Cardiac muscle cell (in vitro differentiated cells and primary cell): Measurements from ENCODE around the gene AFM. TPM values are rescaled to one million over a fixed set of nuclear protein-coding genes. Genes with fewer than 3 reads are reported as not detected.

Experiments used
- DNase-seq, 2 donors: peaks; one replicate each; pipeline versions ENCODE4 v3.0.0 to v3.0.0-alpha.2; 2010 to 2017; ENCODE audit warnings: low read depth in 1 of 2, low spot score in 1 of 2
- H3K27ac ChIP-seq: fragments of 200-600 bp; sonication (generic); 2 replicates; pipeline ENCODE4 v1.5.1; 2016
- H3K27me3 ChIP-seq: fragments of 200-600 bp; sonication (generic); 2 replicates; pipeline ENCODE4 v1.6.0; 2016; ENCODE audit warnings: control low read depth
- H3K36me3 ChIP-seq: fragments of 200-600 bp; sonication (generic); 2 replicates; pipeline ENCODE4 v1.5.1; 2016; ENCODE audit warnings: control low read depth
- H3K4me1 ChIP-seq: fragments of 200-600 bp; sonication (generic); 2 replicates; pipeline ENCODE4 v1.8.1; 2017; ENCODE audit warnings: low read depth, mild to moderate bottlenecking, mixed run types
- H3K4me3 ChIP-seq: fragments of 200-600 bp; sonication (generic); 2 replicates; pipeline ENCODE4 v1.5.1; 2016; ENCODE audit warnings: mild to moderate bottlenecking
- H3K9me3 ChIP-seq: fragments of 200-600 bp; sonication (generic); 2 replicates; pipeline ENCODE4 v1.5.1; 2017; ENCODE audit warnings: low read depth, mild to moderate bottlenecking, control low read depth
- CTCF ChIP-seq: IDR thresholded peaks from 2 replicates; pipeline ENCODE4 v1.5.1; 2012; ENCODE audit warnings: low read depth, mild to moderate bottlenecking, low read length
- polyA plus RNA-seq: library from polyadenylated mRNA; unstranded; fragments of >200 nt; fragmentation: Nextera tagmentation; extraction: Ambion mirVana; gene quantifications from 2 replicates; pipeline ENCODE4 v1.2.1, GENCODE V29; 2016
- total RNA-seq: library from RNA; depleted of rRNA; stranded (reverse); fragments of >200 nt; gene quantifications from 2 replicates; pipeline ENCODE4 v1.2.3, GENCODE V29; 2016

Gene AFM
- total and polyA plus RNA-seq, 2 experiments from 2014 or later: 0.06 TPM; not detected in 1

GRCh38 chr4:73487233-73487632, 5.7 kb downstream of the AFM start:
- DNase-seq: no peak
- no peak overlapping the region for H3K4me3 ChIP-seq
- no peaks in the 10 kb centered on the region for H3K9me3 ChIP-seq
- TF ChIP-seq CTCF: no peak
- H3K27me3 ChIP-seq: no peaks in the 10 kb centered on the region
- H3K36me3 ChIP-seq: no peaks in the 10 kb centered on the region
- no peaks in the 10 kb centered on the region for H3K4me1 ChIP-seq
- H3K27ac ChIP-seq: no peak overlapping the region

- no peak for TF ChIP-seq CTCF
- no peak overlapping the region for H3K27ac ChIP-seq
- H3K4me1 ChIP-seq: no peaks in the 10 kb centered on the region
- H3K27me3 ChIP-seq: no peaks in the 10 kb centered on the region
- no peak overlapping the region for H3K4me3 ChIP-seq
- no peaks in the 10 kb centered on the region for H3K9me3 ChIP-seq
- H3K36me3 ChIP-seq: no peaks in the 10 kb centered on the region
- DNase-seq: peak in 1 of 2 donors; percentile 14
These were observed 18.6 kb downstream of the AFM start for GRCh38 chr4:73499996-73500765.

GRCh38 chr4:73501664-73502265, 20.2 kb downstream of the AFM start:
- Histone ChIP-seq H3K4me1 (no peaks in the 10 kb centered on the region), H3K4me3 (no peak overlapping the region), H3K27ac (no peak overlapping the region), H3K27me3 (no peaks in the 10 kb centered on the region), H3K36me3 (no peaks in the 10 kb centered on the region), H3K9me3 (no peaks in the 10 kb centered on the region)
- no peak for DNase-seq
- TF ChIP-seq CTCF: no peak

- no peaks in the 10 kb centered on the region for H3K27me3 ChIP-seq
- H3K4me3 ChIP-seq: no peak overlapping the region
- H3K27ac ChIP-seq: no peak overlapping the region
- H3K4me1 ChIP-seq: no peaks in the 10 kb centered on the region
- no peaks in the 10 kb centered on the region for H3K36me3 ChIP-seq
- DNase-seq: no peak
- no peaks in the 10 kb centered on the region for H3K9me3 ChIP-seq
- TF ChIP-seq CTCF: no peak
These were observed 24.0 kb downstream of the AFM start for GRCh38 chr4:73505567-73505966.

GRCh38 chr4:73507541-73507940, 26.0 kb downstream of the AFM start:
- Histone ChIP-seq H3K4me1 (no peaks in the 10 kb centered on the region), H3K4me3 (no peak overlapping the region), H3K9me3 (no peaks in the 10 kb centered on the region), H3K36me3 (no peaks in the 10 kb centered on the region), H3K27me3 (no peaks in the 10 kb centered on the region), H3K27ac (no peak overlapping the region)
- no peak for DNase-seq
- no peak for TF ChIP-seq CTCF
